ENCODE measurements around the gene ZNF578.
"Not testable (repeated sequence)": the region's sequence is repeated elsewhere in the genome, so short reads cannot be mapped to it uniquely, and the experiment has no call there.

Gene ZNF578

GRCh38 chr19:52558732-52559445, 105.5 kb downstream of the ZNF578 start:
- not testable (repeated sequence) for H3K4me2 ChIP-seq (ENCODE audit: insufficient read depth, low read length, poor library complexity, severe bottlenecking); H3K4me3 ChIP-seq (ENCODE audit: low read length in 2 of 2); H4K8ac ChIP-seq (ENCODE audit: low read depth, low read length); H3K4ac ChIP-seq (ENCODE audit: low read length); H2BK12ac ChIP-seq (ENCODE audit: low read length); DNase-seq (ENCODE audit: low spot score); H3K14ac ChIP-seq (ENCODE audit: low read length); H4K91ac ChIP-seq (ENCODE audit: low read depth, low read length, poor library complexity); H3K23ac ChIP-seq (ENCODE audit: low read depth, low read length, poor library complexity); H3K27ac ChIP-seq (replicated peaks; ENCODE audit: low read length); H2AK5ac ChIP-seq (ENCODE audit: low read depth, low read length); H3K27me3 ChIP-seq (ENCODE audit: control insufficient read depth in 3 of 3, insufficient read depth in 3 of 3, low read depth in 1 of 3, low read length in 3 of 3); H2AFZ ChIP-seq (ENCODE audit: low read length); H3K9ac ChIP-seq (ENCODE audit: low read depth, low read length, poor library complexity); H3K79me1 ChIP-seq (ENCODE audit: low read depth, low read length); H2BK5ac ChIP-seq (ENCODE audit: low read length); H3K4me1 ChIP-seq (ENCODE audit: control insufficient read depth in 2 of 2, insufficient read depth in 1 of 2, low read depth in 1 of 2, low read length in 2 of 2); H2BK15ac ChIP-seq (ENCODE audit: low read length); H3K18ac ChIP-seq (ENCODE audit: low read length); H2BK120ac ChIP-seq (ENCODE audit: low read depth, low read length)
- Histone ChIP-seq H3K9me3 (replicated peaks in 1 of 2; ENCODE audit: control insufficient read depth in 2 of 2, insufficient read depth in 1 of 2, low read depth in 1 of 2, low read length in 2 of 2) (peaks cover 16 to 77% of the 10 kb centered on the region in 2 donors), H3K36me3 (replicated peaks in 1 of 2; ENCODE audit: control insufficient read depth in 2 of 2, insufficient read depth in 2 of 2, low read length in 2 of 2) (peaks cover 22 to 81% of the 10 kb centered on the region in 2 donors)
- WGBS, 2 donors (ENCODE audit: extremely low coverage in 2 of 2, insufficient read length in 2 of 2, insufficient replicate concordance in 1 of 2): no CpG with 5 or more reads among the region's 5 CpGs

DNA sequence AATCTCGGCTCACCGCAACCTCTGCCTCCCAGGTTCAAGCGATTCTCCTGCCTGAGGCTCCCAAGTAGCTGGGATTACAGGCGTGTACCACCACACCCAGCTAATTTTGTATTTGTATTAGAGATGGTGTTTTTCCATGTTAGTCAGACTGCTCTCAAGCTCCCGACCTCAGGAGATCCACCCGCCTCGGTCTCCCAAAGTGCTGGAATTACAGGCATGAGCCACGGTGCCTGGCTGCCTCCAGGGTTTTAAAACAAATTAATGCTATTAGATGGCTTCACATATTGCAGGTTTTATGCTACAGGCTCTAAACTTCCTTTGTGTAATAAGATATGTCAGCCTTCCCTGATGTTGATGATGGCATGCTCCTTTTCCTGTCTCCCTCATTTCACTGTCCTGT, 108.3 kb downstream of the ZNF578 start:
- no CpG with 5 or more reads among the region's 8 CpGs for WGBS, 2 donors (ENCODE audit: extremely low coverage in 2 of 2, insufficient read length in 2 of 2, insufficient replicate concordance in 1 of 2)
- H2AK5ac ChIP-seq (ENCODE audit: low read depth, low read length); H2BK120ac ChIP-seq (ENCODE audit: low read depth, low read length); H3K14ac ChIP-seq (ENCODE audit: low read length); H3K9ac ChIP-seq (ENCODE audit: low read depth, low read length, poor library complexity); H3K27me3 ChIP-seq (ENCODE audit: control insufficient read depth in 3 of 3, insufficient read depth in 3 of 3, low read depth in 1 of 3, low read length in 3 of 3); H3K4me3 ChIP-seq (ENCODE audit: low read length in 2 of 2); H3K79me1 ChIP-seq (ENCODE audit: low read depth, low read length); H2BK15ac ChIP-seq (ENCODE audit: low read length); H3K23ac ChIP-seq (ENCODE audit: low read depth, low read length, poor library complexity); H2BK12ac ChIP-seq (ENCODE audit: low read length); H2AFZ ChIP-seq (ENCODE audit: low read length); H3K4me2 ChIP-seq (ENCODE audit: insufficient read depth, low read length, poor library complexity, severe bottlenecking); H3K18ac ChIP-seq (ENCODE audit: low read length); H4K8ac ChIP-seq (ENCODE audit: low read depth, low read length); H3K4me1 ChIP-seq (ENCODE audit: control insufficient read depth in 2 of 2, insufficient read depth in 1 of 2, low read depth in 1 of 2, low read length in 2 of 2); H2BK5ac ChIP-seq (ENCODE audit: low read length); H3K4ac ChIP-seq (ENCODE audit: low read length); H3K27ac ChIP-seq (replicated peaks; ENCODE audit: low read length); DNase-seq (ENCODE audit: low spot score); H4K91ac ChIP-seq (ENCODE audit: low read depth, low read length, poor library complexity): not testable (repeated sequence)
- Histone ChIP-seq H3K36me3 (replicated peaks in 1 of 2; ENCODE audit: control insufficient read depth in 2 of 2, insufficient read depth in 2 of 2, low read length in 2 of 2) (peaks cover 7 to 58% of the 10 kb centered on the region in 2 donors), H3K9me3 (replicated peaks in 1 of 2; ENCODE audit: control insufficient read depth in 2 of 2, insufficient read depth in 1 of 2, low read depth in 1 of 2, low read length in 2 of 2) (peaks cover 5 to 57% of the 10 kb centered on the region in 2 donors)

All from neuronal stem cell (in vitro differentiated cells).